H1 (cell line): ENCODE results near the gene DGKI. TPM values are rescaled to one million over a fixed set of nuclear protein-coding genes. Genes with fewer than 3 reads are reported as not detected.

ENCODE experiments used
- CTCF ChIA-PET: fragments of 300-600 bp; sonication (Branson Sonifier 250); formaldehyde crosslinking; loops from one replicate; lab custom pipeline; 2021; ENCODE audit not compliant: partially characterized antibody; lab: Charles Lee
- POLR2A ChIA-PET: fragments of 300-600 bp; sonication (Branson Sonifier 250); formaldehyde crosslinking; loops from one replicate; lab custom pipeline; 2021; ENCODE audit warnings: inconsistent platforms; ENCODE audit not compliant: partially characterized antibody; lab: Charles Lee
- DNase-seq, 2 experiments: peaks; one replicate each; pipeline versions ENCODE4 v3.0.0 to v3.0.0-alpha.2; 2010 to 2022; ENCODE audit warnings: low spot score in 2 of 2, low read depth in 1 of 2, mixed read lengths in 1 of 2
- FAIRE-seq: peaks from 2 replicates; lab custom pipeline; 2011; peaks lifted over from hg19 to GRCh38; lab: Jason Lieb, UNC
- H2AFZ ChIP-seq: 2 replicates; pipeline ENCODE4 v1.8.1; 2012; ENCODE audit warnings: low read length, inconsistent platforms
- H2AK5ac ChIP-seq: 2 replicates; pipeline ENCODE4 v1.6.1; 2013; ENCODE audit warnings: low read depth, low read length
- H2BK120ac ChIP-seq: replicated peaks from 2 replicates; pipeline ENCODE3; 2013; ENCODE audit warnings: low read depth, low read length, inconsistent platforms
- H2BK12ac ChIP-seq: 2 replicates; pipeline ENCODE4 v1.6.1; 2013; ENCODE audit warnings: low read depth, low read length
- H2BK15ac ChIP-seq: 2 replicates; pipeline ENCODE4 v1.6.1; 2013; ENCODE audit warnings: low read length
- H2BK20ac ChIP-seq: 2 replicates; pipeline ENCODE4 v1.6.1; 2013; ENCODE audit warnings: low read length
- H2BK5ac ChIP-seq: 2 replicates; pipeline ENCODE4 v1.6.1; 2013; ENCODE audit warnings: low read depth, low read length
- H3K14ac ChIP-seq: 2 replicates; pipeline ENCODE4 v1.6.1; 2013; ENCODE audit warnings: inconsistent platforms; ENCODE audit not compliant: insufficient read length
- H3K18ac ChIP-seq: 2 replicates; pipeline ENCODE4 v1.6.1; 2013; ENCODE audit warnings: low read length; ENCODE audit errors: extremely low read depth
- H3K23ac ChIP-seq: 2 replicates; pipeline ENCODE4 v1.6.1; 2013; ENCODE audit warnings: inconsistent platforms; ENCODE audit not compliant: insufficient read length
- H3K23me2 ChIP-seq: 2 replicates; pipeline ENCODE4 v1.6.1; 2013; ENCODE audit warnings: low read depth, low read length
- H3K27ac ChIP-seq: 2 replicates; pipeline ENCODE4 v1.6.1; 2011; ENCODE audit warnings: low read depth, low read length, inconsistent platforms
- H3K27me3 ChIP-seq, 4 experiments: replicated peaks in 1 of 4; 1 replicate in 1 of 4; 2 replicates in 3 of 4; pipeline versions ENCODE4 v1.6.1 to v1.8.1; 2011 to 2013; ENCODE audit warnings: low read length in 3 of 4, mild to moderate bottlenecking in 3 of 4, inconsistent platforms in 2 of 4, mixed read lengths in 2 of 4, moderate library complexity in 1 of 4; ENCODE audit not compliant: control insufficient read depth in 3 of 4, insufficient read depth in 3 of 4; ENCODE audit errors: extremely low read depth in 1 of 4
- H3K36me3 ChIP-seq, 4 experiments: 2 replicates each; pipeline versions ENCODE4 v1.6.1 to v1.8.1; 2011 to 2013; ENCODE audit warnings: mild to moderate bottlenecking in 4 of 4, low read length in 3 of 4, moderate library complexity in 2 of 4, control low read depth in 1 of 4, inconsistent platforms in 1 of 4; ENCODE audit not compliant: insufficient read depth in 4 of 4, control insufficient read depth in 2 of 4
- H3K4ac ChIP-seq: replicated peaks from 2 replicates; pipeline ENCODE3; 2013; ENCODE audit warnings: low read length, low read depth, mixed read lengths, inconsistent platforms; ENCODE audit not compliant: insufficient read length
- H3K4me1 ChIP-seq, 4 experiments: replicated peaks in 1 of 4; 1 replicate in 1 of 4; 2 replicates in 3 of 4; pipeline versions ENCODE4 v1.6.1 to v1.8.1; 2011 to 2013; ENCODE audit warnings: low read length in 3 of 4, inconsistent platforms in 2 of 4, mixed read lengths in 1 of 4; ENCODE audit not compliant: insufficient read depth in 4 of 4, control insufficient read depth in 3 of 4
- H3K4me2 ChIP-seq, 2 experiments: 2 replicates each; pipeline versions ENCODE4 v1.6.1 to v1.8.1; 2011 to 2013; ENCODE audit warnings: low read depth in 2 of 2, low read length in 2 of 2, control low read depth in 1 of 2, inconsistent platforms in 1 of 2, mild to moderate bottlenecking in 1 of 2; ENCODE audit not compliant: insufficient read depth in 1 of 2
- H3K4me3 ChIP-seq, 4 experiments: fragments of 200-600, 300-600 bp in 1 of 4; sonication (generic), shearing (Covaris generic), sonication (Bioruptor Twin) in 1 of 4; 2 replicates each; pipeline versions ENCODE4 v1.5.1 to v1.8.1; 2011 to 2016; ENCODE audit warnings: low read length in 4 of 4, low read depth in 3 of 4, control low read depth in 2 of 4, inconsistent platforms in 2 of 4, mild to moderate bottlenecking in 2 of 4, mixed read lengths in 1 of 4, moderate library complexity in 1 of 4; ENCODE audit not compliant: insufficient read depth in 2 of 4; ENCODE audit errors: extremely low read depth in 1 of 4
- H3K56ac ChIP-seq: replicated peaks from 2 replicates; pipeline ENCODE3; 2013; ENCODE audit warnings: low read depth, mild to moderate bottlenecking, mixed read lengths, low read length, inconsistent platforms; ENCODE audit not compliant: insufficient read length
- H3K79me1 ChIP-seq: 2 replicates; pipeline ENCODE4 v1.6.1; 2013; ENCODE audit warnings: low read depth, low read length, control low read depth
- H3K79me2 ChIP-seq, 2 experiments: 2 replicates each; pipeline versions ENCODE4 v1.6.1 to v1.8.1; 2012 to 2013; ENCODE audit warnings: low read length in 2 of 2, mild to moderate bottlenecking in 2 of 2, inconsistent platforms in 1 of 2; ENCODE audit not compliant: insufficient read depth in 2 of 2, control insufficient read depth in 1 of 2
- H3K9ac ChIP-seq, 4 experiments: replicated peaks in 1 of 4; 1 replicate in 1 of 4; 2 replicates in 3 of 4; pipeline versions ENCODE4 v1.6.1 to v1.8.1; 2011 to 2013; ENCODE audit warnings: low read depth in 3 of 4, low read length in 3 of 4, control low read depth in 2 of 4, mild to moderate bottlenecking in 2 of 4, moderate library complexity in 2 of 4, inconsistent platforms in 1 of 4; ENCODE audit errors: extremely low read depth in 1 of 4
- H3K9me3 ChIP-seq, 2 experiments: 2 replicates each; pipeline versions ENCODE4 v1.6.1 to v1.8.1; 2012 to 2013; ENCODE audit warnings: mild to moderate bottlenecking in 2 of 2, moderate library complexity in 2 of 2, control low read depth in 1 of 2, inconsistent platforms in 1 of 2, low read depth in 1 of 2, low read length in 1 of 2, mixed read lengths in 1 of 2; ENCODE audit not compliant: insufficient read depth in 2 of 2
- H4K20me1 ChIP-seq, 2 experiments: replicated peaks in 1 of 2; 2 replicates each; pipeline versions ENCODE3 to v1.8.1; 2011 to 2013; ENCODE audit warnings: inconsistent platforms in 2 of 2, low read length in 2 of 2, mild to moderate bottlenecking in 1 of 2; ENCODE audit not compliant: insufficient read depth in 2 of 2, control insufficient read depth in 1 of 2
- H4K5ac ChIP-seq: 2 replicates; pipeline ENCODE4 v1.6.1; 2013; ENCODE audit warnings: low read length, low read depth, mixed read lengths, inconsistent platforms; ENCODE audit not compliant: insufficient read length
- H4K8ac ChIP-seq: 2 replicates; pipeline ENCODE4 v1.8.0; 2013; ENCODE audit warnings: mild to moderate bottlenecking, moderate library complexity, low read length, inconsistent platforms; ENCODE audit not compliant: insufficient read depth; ENCODE audit errors: extremely low read depth
- H4K91ac ChIP-seq: replicated peaks from 2 replicates; pipeline ENCODE3; 2013; ENCODE audit warnings: low read length, mixed read lengths, inconsistent platforms; ENCODE audit not compliant: insufficient read length
- JUN ChIP-seq: IDR thresholded peaks from 2 replicates; pipeline ENCODE4 v1.6.1; 2011; ENCODE audit warnings: low read depth, mild to moderate bottlenecking, improper control_type of control experiment, low read length
- PHF8 ChIP-seq: fragments of 200-600 bp; sonication (generic); conservative IDR thresholded peaks from 2 replicates; pipeline ENCODE4 v1.7.1; 2012; ENCODE audit warnings: low read depth, mild to moderate bottlenecking, inconsistent platforms, low read length, moderate library complexity
- POLR2A ChIP-seq, 2 experiments: IDR thresholded peaks; 1 replicate in 1 of 2; 2 replicates in 1 of 2; pipeline ENCODE4 v1.6.1; 2011; ENCODE audit warnings: low read depth in 2 of 2, low read length in 2 of 2, mild to moderate bottlenecking in 2 of 2; ENCODE audit errors: control extremely low read depth in 1 of 2
- RFX5 ChIP-seq: IDR thresholded peaks from 2 replicates; pipeline ENCODE4 v1.6.1; 2011; ENCODE audit warnings: low read depth, low read length, improper control_type of control experiment, borderline replicate concordance
- TAF7 ChIP-seq: optimal IDR thresholded peaks from 2 replicates; pipeline ENCODE3; 2011; ENCODE audit warnings: low read depth, mild to moderate bottlenecking, inconsistent platforms, low read length, moderate library complexity, borderline replicate concordance
- TCF12 ChIP-seq: IDR thresholded peaks from 2 replicates; pipeline ENCODE4 v1.6.1; 2011; ENCODE audit warnings: low read depth, mild to moderate bottlenecking, low read length
- WGBS, 2 experiments: shearing (Covaris generic) in 1 of 2; methylation state at CpG; one replicate each; pipeline versions ENCODE4 v1.1.6 to v1.1.7; 2013 to 2015; ENCODE audit warnings: low lambda C conversion rate in 2 of 2, mixed read lengths in 2 of 2, inconsistent platforms in 1 of 2, low coverage in 1 of 2, missing lambda C conversion rate in 1 of 2; ENCODE audit not compliant: insufficient replicate concordance in 2 of 2, insufficient coverage in 1 of 2, insufficient read length in 1 of 2; ENCODE audit errors: extremely low coverage in 1 of 2, missing lambda C conversion rate in 1 of 2; 5-methylcytosine and 5-hydroxymethylcytosine counted together
- polyA plus RNA-seq, 7 experiments: library from polyadenylated mRNA; depleted of rRNA in 3 of 7; stranded (reverse) in 5 of 7; unstranded in 2 of 7; fragments of >200 nt in 5 of 7; fragments of 200-250 nt in 2 of 7; gene quantifications; 1 replicate in 5 of 7; 2 replicates in 1 of 7; 4 replicates in 1 of 7; pipeline versions ENCODE4 v1.2.1 to v1.2.3, GENCODE V29; 2011 to 2013; ENCODE audit warnings: missing spikeins in 2 of 7, mixed read lengths in 2 of 7
- total RNA-seq: library from RNA; stranded (reverse); fragmentation: NEBNext Ultra II Directional; extraction: Animal tissue kit (Norgen Biotek cat#: 25700); gene quantifications from 2 replicates; pipeline ENCODE4 v1.2.1, GENCODE V29; 2021
- TF ChIP-seq, protein P1 (sequence below): IDR thresholded peaks from 2 replicates; pipeline ENCODE4 v1.6.1; 2012; ENCODE audit warnings: inconsistent platforms

Gene DGKI
- total and polyA plus RNA-seq, 2 of the 8 experiments (the other 6 are each of a cell fraction or from before 2014, with no cell fraction given), result 0.20 to 0.71 TPM

DNA sequence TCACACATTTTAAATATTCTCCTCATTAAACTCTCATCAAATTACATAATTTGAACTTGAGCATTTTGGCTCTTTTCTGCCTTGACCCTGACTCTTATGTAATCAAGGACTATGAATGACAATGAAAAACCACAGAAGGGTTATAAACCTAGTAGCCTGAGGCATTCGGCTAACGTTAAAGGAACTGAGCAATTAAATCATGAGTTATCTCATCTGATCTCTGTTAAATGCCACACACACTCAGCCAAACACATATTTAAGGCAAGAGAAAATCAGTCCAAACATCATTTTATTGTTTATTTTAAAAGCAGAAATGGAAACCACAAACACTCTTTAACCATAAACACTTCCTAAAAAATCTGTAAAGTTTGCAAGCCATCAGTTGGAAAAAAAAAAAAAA lies 204.3 kb downstream of the DGKI start:
- Histone ChIP-seq H2BK5ac (no peak overlapping the region), H2AK5ac (no peak overlapping the region), H2BK20ac (no peak overlapping the region), H4K91ac (no peak overlapping the region), H3K4me1 (peaks cover 0 to 3% (median 0%) of the 10 kb centered on the region in 4 experiments; a peak in 2 of 7 replicates), H3K23me2 (no peaks in the 10 kb centered on the region; the same call in 1 of the 2 replicates), H3K9me3 (no peaks in the 10 kb centered on the region), H4K5ac (no peak overlapping the region), H3K4me2 (no peak overlapping the region), H4K20me1 (no peaks in the 10 kb centered on the region), H3K79me2 (no peaks in the 10 kb centered on the region), H2BK12ac (no peak overlapping the region), H3K27me3 (no peaks in the 10 kb centered on the region), H2BK120ac (no peak overlapping the region), H4K8ac (no peak overlapping the region), H2BK15ac (no peak overlapping the region), H3K4me3 (no peak overlapping the region), H3K23ac (no peak overlapping the region), H3K27ac (no peak overlapping the region), H3K18ac (no peak overlapping the region), H3K14ac (no peak overlapping the region), H3K79me1 (no peaks in the 10 kb centered on the region), H3K4ac (no peak overlapping the region), H2AFZ (no peak overlapping the region), H3K56ac (no peak overlapping the region), H3K9ac (no peak overlapping the region), H3K36me3 (no peaks in the 10 kb centered on the region)
- FAIRE-seq (no peak), DNase-seq (no peak)
- TF ChIP-seq JUN (no peak), TCF12 (no peak), TAF7 (no peak), PHF8 (no peak), POLR2A (IDR thresholded peaks at IDR 0.05; ENCODE audit: control extremely low read depth in 1 of 2, low read depth in 2 of 2, low read length in 2 of 2) (no peak), RFX5 (no peak)
- TF ChIP-seq, protein P1, sequence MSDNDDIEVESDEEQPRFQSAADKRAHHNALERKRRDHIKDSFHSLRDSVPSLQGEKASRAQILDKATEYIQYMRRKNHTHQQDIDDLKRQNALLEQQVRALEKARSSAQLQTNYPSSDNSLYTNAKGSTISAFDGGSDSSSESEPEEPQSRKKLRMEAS, result no peak
- CTCF ChIA-PET, result interaction anchor here (1.1 to 1.9 kb wide), 3 partner anchors 13 to 16 kb away, joined by 3 to 8 read pairs (median 3); no protein-coding TSS in a partner anchor
- WGBS, 2 experiments, result 92% methylated on average over 2 of the region's 2 CpGs; no CpG with 5 or more reads in 1 of the 2 experiments
- POLR2A ChIA-PET, result no interaction called here
